ENCODE data around the gene KCNQ5. TPM values are rescaled to one million over a fixed set of nuclear protein-coding genes. Genes with fewer than 3 reads are reported as not detected.

Gene KCNQ5
- total and polyA plus RNA-seq, 11 donors = 0.06 to 0.18 TPM; not detected in 9

- H3K27ac ChIP-seq = no peak overlapping the region
Observed at GRCh38 chr6:73051147-73051546, 429.3 kb downstream of the KCNQ5 start.

GRCh38 chr6:73054958-73055357, 433.1 kb downstream of the KCNQ5 start:
- WGBS, 4 donors = 84 to 93% (median 85%) methylated on average over 6 to 11 of the region's 11 CpGs
- Histone ChIP-seq H3K27ac (no peak overlapping the region), H3K9me3 (peaks cover 0 to 4% (median 0%) of the 10 kb centered on the region in 12 donors), H3K4me1 (no peaks in the 10 kb centered on the region), H3K4me3 (no peak overlapping the region), H3K36me3 (no peaks in the 10 kb centered on the region), H3K27me3 (no peaks in the 10 kb centered on the region)
- no peak for DNase-seq
- TF ChIP-seq POLR2A (IDR thresholded peaks at IDR 0.05) = no peak
- TF ChIP-seq CTCF (IDR thresholded peaks at IDR 0.05) = no peak
- intact Hi-C loops (cut with DNase I) = no loop called here
- ATAC-seq = no peak

More at GRCh38 chr6:73051147-73051546, 429.3 kb downstream of the KCNQ5 start:
- Histone ChIP-seq H3K4me1 (no peaks in the 10 kb centered on the region), H3K9me3 (peaks cover 0 to 4% (median 0%) of the 10 kb centered on the region in 12 donors), H3K4me3 (no peak overlapping the region), H3K36me3 (no peaks in the 10 kb centered on the region), H3K27me3 (no peaks in the 10 kb centered on the region)
- intact Hi-C loops (cut with DNase I) = no loop called here
- 90 to 95% (median 92%) methylated on average over 5 of the region's 5 CpGs for WGBS, 4 donors
- no peak for TF ChIP-seq CTCF (IDR thresholded peaks at IDR 0.05)
- no peak for ATAC-seq
- DNase-seq = no peak

- 72 to 82% (median 75%) methylated on average over 3 of the region's 3 CpGs for WGBS, 4 donors
- no peak overlapping the region for H3K27ac ChIP-seq
- ATAC-seq = no peak
Observed at GRCh38 chr6:73058736-73059135, 436.9 kb downstream of the KCNQ5 start.

GRCh38 chr6:73062130-73062529, 440.3 kb downstream of the KCNQ5 start:
- Histone ChIP-seq H3K36me3 (no peaks in the 10 kb centered on the region), H3K4me3 (no peak overlapping the region), H3K4me1 (no peaks in the 10 kb centered on the region), H3K9me3 (peaks cover 0 to 3% (median 0%) of the 10 kb centered on the region in 12 donors), H3K27me3 (no peaks in the 10 kb centered on the region), H3K27ac (no peak overlapping the region)
- DNase-seq = no peak
- no peak for ATAC-seq
- TF ChIP-seq CTCF (IDR thresholded peaks at IDR 0.05) (no peak), POLR2A (IDR thresholded peaks at IDR 0.05) (no peak)
- 57 to 62% (median 60%) methylated on average over 4 of the region's 4 CpGs for WGBS, 4 donors
- intact Hi-C loops (cut with DNase I) = no loop called here

More at GRCh38 chr6:73058736-73059135, 436.9 kb downstream of the KCNQ5 start:
- no peaks in the 10 kb centered on the region for H3K36me3 ChIP-seq
- no peaks in the 10 kb centered on the region for H3K4me1 ChIP-seq
- TF ChIP-seq POLR2A (IDR thresholded peaks at IDR 0.05) = no peak
- TF ChIP-seq CTCF (IDR thresholded peaks at IDR 0.05) = no peak
- peaks cover 0 to 3% (median 0%) of the 10 kb centered on the region in 12 donors for H3K9me3 ChIP-seq
- intact Hi-C loops (cut with DNase I) = no loop called here
- DNase-seq = no peak
- H3K4me3 ChIP-seq = no peak overlapping the region
- no peaks in the 10 kb centered on the region for H3K27me3 ChIP-seq
